ENCODE measurements around the gene SDHC. TPM values are rescaled to one million over a fixed set of nuclear protein-coding genes. Genes with fewer than 3 reads are reported as not detected.

Gene SDHC
- total and polyA plus RNA-seq, 4 experiments from 2014 or later, result 106 to 296 (median 146) TPM

DNA sequence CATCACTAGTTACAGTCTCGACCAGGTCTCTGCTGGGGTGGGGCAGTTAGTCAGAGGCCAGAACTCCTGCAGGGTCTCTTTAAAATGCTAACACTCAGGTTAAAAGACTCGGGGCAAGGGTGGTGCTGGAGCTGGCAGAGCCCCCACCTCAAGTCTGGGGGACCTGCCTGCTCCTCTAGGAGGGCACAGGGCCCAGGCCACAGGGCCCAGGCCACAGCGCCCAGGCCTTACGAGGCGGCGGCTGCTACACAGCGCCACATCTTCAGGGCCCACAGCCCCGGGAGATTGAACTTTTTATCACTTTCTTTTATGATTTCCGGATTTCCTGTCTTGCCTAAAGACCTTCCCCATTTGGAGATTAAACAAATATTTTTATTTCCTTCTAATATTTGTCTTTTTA, 14.8 kb upstream of the SDHC start:
- ChIA-PET CTCF (ENCODE audit: partially characterized antibody) (no interaction called here), POLR2A (ENCODE audit: partially characterized antibody) (no interaction called here)
- Histone ChIP-seq H3K27ac (ENCODE audit: low read depth, low read length) (no peak overlapping the region), H3K4me1 (ENCODE audit: insufficient read depth, low read length) (peaks cover 10% of the 10 kb centered on the region), H3K4me3 (ENCODE audit: low read length in 2 of 2) (no peak overlapping the region), H3K36me3 (ENCODE audit: insufficient read depth, low read length) (no peaks in the 10 kb centered on the region), H3K9me3 (ENCODE audit: control insufficient read depth in 1 of 2, low read length in 2 of 2) (no peaks in the 10 kb centered on the region), H3K27me3 (ENCODE audit: insufficient read depth, low read length) (no peaks in the 10 kb centered on the region)
- H3K4me1 Mint-ChIP-seq, result peaks cover 3 to 17% (median 10%) of the 10 kb centered on the region in 4 donors
- no peak overlapping the region for H3K4me3 Mint-ChIP-seq
- H3K9me3 Mint-ChIP-seq, result no peaks in the 10 kb centered on the region
- intact Hi-C loops (cut with micrococcal nuclease), result no loop called here
- H3K27ac Mint-ChIP-seq, result no peak overlapping the region
- no peaks in the 10 kb centered on the region for H3K27me3 Mint-ChIP-seq
- DNase-seq, result no peak
- peaks cover 4 to 6% of the 10 kb centered on the region in 2 donors for H3K36me3 Mint-ChIP-seq

DNA sequence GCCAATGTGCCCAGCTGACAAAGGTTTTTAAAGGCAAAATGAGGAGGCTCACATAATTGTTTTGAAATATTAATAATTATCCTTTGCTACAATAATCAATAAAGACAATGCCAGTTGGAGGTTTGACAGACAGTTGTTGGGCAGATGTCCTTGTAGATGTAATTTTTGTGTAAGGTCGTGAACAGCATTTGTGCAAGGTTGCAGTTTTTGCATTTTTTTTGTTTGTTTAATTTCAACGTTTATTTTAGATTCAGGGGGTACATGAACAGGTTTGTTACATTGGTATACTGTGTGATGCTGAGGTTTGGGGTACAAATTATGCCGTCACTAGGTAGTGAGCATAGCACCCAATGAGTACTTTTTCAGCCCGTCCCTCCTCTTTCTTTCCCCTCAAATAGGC, 13.7 kb upstream of the SDHC start:
- H3K4me1 ChIP-seq (ENCODE audit: insufficient read depth, low read length), result peaks cover 21% of the 10 kb centered on the region
- H3K27me3 ChIP-seq (ENCODE audit: insufficient read depth, low read length), result no peaks in the 10 kb centered on the region
- no peaks in the 10 kb centered on the region for H3K36me3 ChIP-seq (ENCODE audit: insufficient read depth, low read length)
- POLR2A ChIA-PET (ENCODE audit: partially characterized antibody), result no interaction called here
- H3K9me3 ChIP-seq (ENCODE audit: control insufficient read depth in 1 of 2, low read length in 2 of 2), result no peaks in the 10 kb centered on the region
- H3K4me3 ChIP-seq (ENCODE audit: low read length in 2 of 2), result no peak overlapping the region
- peaks cover 6 to 7% of the 10 kb centered on the region in 2 donors for H3K36me3 Mint-ChIP-seq
- H3K27me3 Mint-ChIP-seq, result no peaks in the 10 kb centered on the region
- peak overlapping the region in 2 of 7 donors; percentile 52 to 71 for H3K27ac Mint-ChIP-seq
- peaks cover 12 to 28% (median 18%) of the 10 kb centered on the region in 4 donors for H3K4me1 Mint-ChIP-seq
- intact Hi-C loops (cut with micrococcal nuclease), result no loop called here
- H3K4me3 Mint-ChIP-seq, result no peak overlapping the region
- no peak for DNase-seq
- H3K9me3 Mint-ChIP-seq, result no peaks in the 10 kb centered on the region
- CTCF ChIA-PET (ENCODE audit: partially characterized antibody), result interaction anchor here (4.1 kb wide), 1 partner anchor 9 kb away, joined by 25 read pairs; no protein-coding TSS in a partner anchor
- no peak overlapping the region for H3K27ac ChIP-seq (ENCODE audit: low read depth, low read length)

DNA sequence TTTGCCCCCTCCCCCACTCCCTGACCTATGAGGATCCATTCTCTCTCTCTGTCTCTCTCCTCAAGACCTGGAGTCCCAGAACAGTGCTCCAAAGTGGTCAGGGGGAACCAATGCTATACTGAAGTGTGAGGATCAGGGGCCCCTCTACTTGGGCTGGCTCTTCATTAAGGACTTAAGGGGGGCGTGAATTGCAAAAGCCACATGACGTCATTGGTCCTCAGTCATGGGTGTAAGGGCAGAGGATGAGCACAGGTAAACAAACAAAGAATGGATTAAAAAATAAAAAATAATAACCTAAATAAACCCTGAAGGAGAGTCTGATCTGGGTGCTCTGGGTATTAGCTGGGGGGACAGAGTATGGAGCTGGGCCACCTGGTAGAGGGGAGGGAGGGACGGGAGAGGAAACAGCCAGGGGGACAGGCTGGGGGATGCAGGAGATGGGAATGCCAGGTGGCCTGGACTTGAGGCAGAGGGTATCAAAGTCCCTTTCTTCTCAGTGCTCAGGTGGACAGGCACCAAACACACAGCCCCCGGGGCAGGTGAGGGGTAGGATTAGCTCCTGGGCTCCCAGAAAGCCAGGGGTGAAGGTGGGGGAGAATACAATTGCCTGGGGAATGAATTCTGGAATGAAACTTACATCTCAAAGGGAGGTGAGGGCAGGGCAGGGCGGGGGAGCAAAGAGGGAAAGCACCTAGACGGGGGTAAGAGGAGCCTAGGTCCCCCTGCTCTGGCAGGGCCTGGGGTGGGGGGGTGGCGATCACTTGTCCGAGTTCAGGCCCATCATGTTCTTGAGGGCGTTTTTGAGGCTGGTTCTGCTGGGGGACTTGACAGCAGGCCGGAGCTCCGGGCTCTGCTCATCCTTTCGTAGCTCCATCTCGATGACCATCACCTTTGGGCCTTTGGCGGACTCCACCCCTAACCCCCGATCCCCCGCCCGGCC, 9.0 kb upstream of the SDHC start:
- Histone ChIP-seq H3K27ac (ENCODE audit: low read depth, low read length) (peak overlapping the region; percentile 77), H3K36me3 (ENCODE audit: insufficient read depth, low read length) (no peaks in the 10 kb centered on the region), H3K4me3 (ENCODE audit: low read length in 2 of 2) (peak overlapping the region; percentile 48 to 86), H3K27me3 (ENCODE audit: insufficient read depth, low read length) (no peaks in the 10 kb centered on the region), H3K9me3 (ENCODE audit: control insufficient read depth in 1 of 2, low read length in 2 of 2) (no peaks in the 10 kb centered on the region), H3K4me1 (ENCODE audit: insufficient read depth, low read length) (peaks cover 29% of the 10 kb centered on the region)
- Mint-ChIP-seq H3K4me3 (peak overlapping the region; percentile 89 to 100 (median 97)), H3K27ac (peak overlapping the region in 6 of 7 donors; percentile 92 to 99 (median 96)), H3K9me3 (no peaks in the 10 kb centered on the region), H3K4me1 (peaks cover 17 to 41% (median 29%) of the 10 kb centered on the region in 4 donors), H3K27me3 (no peaks in the 10 kb centered on the region), H3K36me3 (peaks cover 7 to 11% of the 10 kb centered on the region in 2 donors)
- intact Hi-C loops (cut with micrococcal nuclease), result no loop called here
- peak in 1 of 5 donors; percentile 48 for DNase-seq
- POLR2A ChIA-PET (ENCODE audit: partially characterized antibody), result interaction anchor here (0.7 to 5.9 kb wide), 17 partner anchors 9 to 259 kb away, joined by 3 to 61 read pairs (median 5); partner anchors contain the start of genes B4GALT3, NDUFS2, PCP4L1 and PPOX
- CTCF ChIA-PET (ENCODE audit: partially characterized antibody), result interaction anchor here (0.8 to 4.5 kb wide), 14 partner anchors 10 to 139 kb away, joined by 4 to 42 read pairs (median 8); partner anchors contain the start of genes NDUFS2, PPOX, SDHC and TOMM40L

DNA sequence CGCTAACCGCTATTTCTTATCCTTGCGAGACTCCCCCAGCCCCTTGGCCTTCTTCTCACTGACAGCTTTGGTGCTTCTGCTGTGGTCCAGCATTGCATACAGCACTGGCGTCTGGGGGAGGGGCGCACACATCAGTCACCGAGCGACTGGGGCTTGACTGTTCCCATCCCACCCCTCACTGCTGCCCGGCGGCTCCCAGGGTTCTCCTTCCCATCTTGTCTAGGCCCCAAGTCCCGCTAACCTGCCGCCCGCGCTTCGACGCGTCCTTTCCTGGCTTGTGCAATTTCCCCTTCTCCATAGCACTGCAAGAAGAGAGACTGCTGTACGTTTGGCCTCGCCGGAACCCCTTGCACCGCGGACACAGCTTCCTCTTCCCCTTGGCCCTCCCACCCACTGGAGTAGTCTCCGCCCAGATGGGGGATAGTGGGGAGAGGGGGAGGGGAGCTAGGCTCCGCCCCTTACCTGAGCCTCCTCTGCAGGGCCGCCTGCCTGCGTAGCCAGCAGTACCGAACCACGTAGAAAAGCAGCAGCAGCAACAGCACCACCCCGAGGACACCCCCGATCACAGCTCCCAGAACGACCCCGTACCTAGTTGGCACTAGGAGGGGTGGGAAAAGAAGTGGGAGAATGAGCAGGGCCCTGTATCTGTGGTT, 8.2 kb upstream of the SDHC start:
- intact Hi-C loops (cut with micrococcal nuclease), result loop anchor here (1.0 to 2.0 kb wide), 4 partner anchors 8 to 103 kb away; partner anchors contain the start of genes NDUFS2 and SDHC
- peaks cover 29% of the 10 kb centered on the region for H3K4me1 ChIP-seq (ENCODE audit: insufficient read depth, low read length)
- POLR2A ChIA-PET (ENCODE audit: partially characterized antibody), result interaction anchor here (0.7 to 5.9 kb wide), 19 partner anchors 8 to 260 kb away, joined by 3 to 61 read pairs (median 5); partner anchors contain the start of genes ARHGAP30, B4GALT3, NDUFS2 and PCP4L1
- peak; percentile 89 to 92 (median 90) for DNase-seq
- CTCF ChIA-PET (ENCODE audit: partially characterized antibody), result interaction anchor here (0.8 to 4.5 kb wide), 15 partner anchors 9 to 140 kb away, joined by 4 to 42 read pairs (median 8); partner anchors contain the start of genes NDUFS2, PPOX, SDHC and TOMM40L
- peak overlapping the region; percentile 91 to 99 (median 96) for H3K27ac Mint-ChIP-seq
- no peaks in the 10 kb centered on the region for H3K36me3 ChIP-seq (ENCODE audit: insufficient read depth, low read length)
- H3K9me3 Mint-ChIP-seq, result no peaks in the 10 kb centered on the region
- no peaks in the 10 kb centered on the region for H3K27me3 Mint-ChIP-seq
- H3K4me3 ChIP-seq (ENCODE audit: low read length in 2 of 2), result peak overlapping the region; percentile 48 to 86
- peak overlapping the region; percentile 89 to 100 (median 97) for H3K4me3 Mint-ChIP-seq
- no peaks in the 10 kb centered on the region for H3K9me3 ChIP-seq (ENCODE audit: control insufficient read depth in 1 of 2, low read length in 2 of 2)
- H3K27me3 ChIP-seq (ENCODE audit: insufficient read depth, low read length), result no peaks in the 10 kb centered on the region
- peaks cover 17 to 41% (median 29%) of the 10 kb centered on the region in 4 donors for H3K4me1 Mint-ChIP-seq
- peak overlapping the region; percentile 77 for H3K27ac ChIP-seq (ENCODE audit: low read depth, low read length)
- peaks cover 4 to 9% of the 10 kb centered on the region in 2 donors for H3K36me3 Mint-ChIP-seq

DNA sequence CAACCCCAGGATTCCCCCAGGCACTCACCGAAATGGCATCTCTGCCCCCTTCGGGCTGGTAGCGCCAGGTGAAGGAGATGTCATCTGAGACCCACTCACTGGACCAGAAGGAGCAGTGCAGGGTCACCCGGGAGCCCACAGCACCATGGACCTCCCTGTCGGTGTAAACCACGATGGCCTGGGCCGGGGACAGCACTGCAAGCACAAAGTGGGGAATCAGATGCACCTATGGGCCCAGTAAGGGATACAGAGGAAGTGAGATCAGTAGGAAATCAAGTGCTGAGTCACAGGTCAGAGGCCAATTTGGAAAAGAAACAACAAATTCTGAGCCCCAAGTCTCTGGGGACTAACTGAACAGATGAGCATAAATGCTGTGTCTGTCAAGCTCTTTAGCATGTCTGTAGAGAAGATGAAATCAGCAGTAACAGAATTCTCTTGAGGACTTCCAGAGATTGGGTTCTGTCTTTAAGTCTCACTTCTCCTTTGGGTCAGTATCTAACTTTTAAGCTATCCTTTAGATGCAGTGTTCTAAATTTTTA, 6.9 kb upstream of the SDHC start:
- Histone ChIP-seq H3K27ac (ENCODE audit: low read depth, low read length) (no peak overlapping the region), H3K9me3 (ENCODE audit: control insufficient read depth in 1 of 2, low read length in 2 of 2) (no peaks in the 10 kb centered on the region), H3K4me3 (ENCODE audit: low read length in 2 of 2) (no peak overlapping the region), H3K4me1 (ENCODE audit: insufficient read depth, low read length) (peaks cover 29% of the 10 kb centered on the region), H3K36me3 (ENCODE audit: insufficient read depth, low read length) (no peaks in the 10 kb centered on the region), H3K27me3 (ENCODE audit: insufficient read depth, low read length) (no peaks in the 10 kb centered on the region)
- H3K36me3 Mint-ChIP-seq, result peaks cover 4 to 9% of the 10 kb centered on the region in 2 donors
- POLR2A ChIA-PET (ENCODE audit: partially characterized antibody), result interaction anchor here (1.6 to 2.8 kb wide), 3 partner anchors 81 to 153 kb away, joined by 6 to 29 read pairs (median 8); partner anchors contain the start of genes TOMM40L and UFC1
- H3K27me3 Mint-ChIP-seq, result no peaks in the 10 kb centered on the region
- intact Hi-C loops (cut with micrococcal nuclease), result loop anchor here (2.0 kb wide), 2 partner anchors 84 to 104 kb away; partner anchors contain the start of gene NDUFS2
- peak overlapping the region; percentile 91 to 99 (median 96) for H3K27ac Mint-ChIP-seq
- H3K9me3 Mint-ChIP-seq, result no peaks in the 10 kb centered on the region
- peaks cover 17 to 41% (median 29%) of the 10 kb centered on the region in 4 donors for H3K4me1 Mint-ChIP-seq
- H3K4me3 Mint-ChIP-seq, result peak overlapping the region in 2 of 8 donors; percentile 27 to 67
- CTCF ChIA-PET (ENCODE audit: partially characterized antibody), result interaction anchor here (0.6 to 4.5 kb wide), 11 partner anchors 12 to 126 kb away, joined by 3 to 42 read pairs (median 8); partner anchors contain the start of gene TOMM40L
- peak; percentile 4 to 46 (median 20) for DNase-seq

DNA sequence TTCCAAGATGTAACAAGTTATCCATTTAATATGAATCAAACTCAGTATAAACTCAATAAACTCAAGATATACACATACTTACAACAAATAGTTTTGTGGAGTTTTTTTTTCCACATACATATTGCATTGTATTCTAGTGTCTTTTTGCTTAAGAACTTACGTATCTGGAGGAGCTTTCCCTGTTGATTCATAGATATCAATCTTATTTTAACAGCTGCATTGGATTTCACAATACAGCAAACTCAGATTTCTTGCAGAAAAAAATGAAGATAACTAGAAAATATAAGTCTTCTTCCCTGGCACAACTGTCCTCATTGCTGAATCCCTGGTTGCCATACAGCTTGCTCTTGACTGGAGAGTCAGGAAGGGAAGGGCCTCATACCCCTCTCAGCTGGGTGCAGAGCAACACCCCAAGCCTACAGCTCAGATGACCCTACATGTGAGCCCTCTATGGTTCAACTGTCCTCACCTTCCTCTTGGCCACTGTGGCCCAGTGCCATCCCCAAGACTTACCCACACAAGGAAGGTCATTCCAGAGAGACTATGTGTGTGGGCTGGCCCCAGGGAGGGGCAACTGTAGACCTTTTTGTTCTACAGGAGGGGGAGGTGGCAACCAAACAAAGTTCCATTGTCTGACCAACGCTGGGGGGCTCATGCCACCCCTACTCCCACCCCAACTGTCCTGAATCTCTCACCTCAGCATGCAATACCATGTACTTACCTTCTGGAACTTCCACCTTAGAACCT, 6.1 kb upstream of the SDHC start:
- peaks cover 29% of the 10 kb centered on the region for H3K4me1 ChIP-seq (ENCODE audit: insufficient read depth, low read length)
- CTCF ChIA-PET (ENCODE audit: partially characterized antibody), result interaction anchor here (0.5 to 4.5 kb wide), 8 partner anchors 12 to 211 kb away, joined by 3 to 42 read pairs (median 12); partner anchors contain the start of gene TOMM40L

More for the DNA sequence above, 6.1 kb upstream of the SDHC start:
- Histone ChIP-seq H3K27ac (ENCODE audit: low read depth, low read length) (no peak overlapping the region), H3K27me3 (ENCODE audit: insufficient read depth, low read length) (no peaks in the 10 kb centered on the region), H3K4me3 (ENCODE audit: low read length in 2 of 2) (no peak overlapping the region), H3K9me3 (ENCODE audit: control insufficient read depth in 1 of 2, low read length in 2 of 2) (no peaks in the 10 kb centered on the region), H3K36me3 (ENCODE audit: insufficient read depth, low read length) (no peaks in the 10 kb centered on the region)
- peaks cover 17 to 41% (median 29%) of the 10 kb centered on the region in 4 donors for H3K4me1 Mint-ChIP-seq
- no peak for DNase-seq
- peak overlapping the region in 6 of 7 donors; percentile 62 to 95 (median 84) for H3K27ac Mint-ChIP-seq
- no peaks in the 10 kb centered on the region for H3K9me3 Mint-ChIP-seq
- H3K4me3 Mint-ChIP-seq, result peak overlapping the region in 2 of 8 donors; percentile 24 to 68
- POLR2A ChIA-PET (ENCODE audit: partially characterized antibody), result no interaction called here
- H3K27me3 Mint-ChIP-seq, result no peaks in the 10 kb centered on the region
- peaks cover 4 to 9% of the 10 kb centered on the region in 2 donors for H3K36me3 Mint-ChIP-seq
- intact Hi-C loops (cut with micrococcal nuclease), result loop anchor here (2.0 kb wide), 2 partner anchors 83 to 105 kb away; partner anchors contain the start of gene NDUFS2

Measured in CD4-positive, alpha-beta memory T cell (primary cell).